CD14-positive monocyte (primary cell): Measurements from ENCODE around the gene IFFO2. TPM values are rescaled to one million over a fixed set of nuclear protein-coding genes. Genes with fewer than 3 reads are reported as not detected.

Source experiments
- DNase-seq, 3 donors: peaks; one replicate each; pipeline ENCODE4 v3.0.0-alpha.2; 2011 to 2022
- H2AFZ ChIP-seq: 2 replicates; pipeline ENCODE4 v1.6.0; 2012; ENCODE audit warnings: mild to moderate bottlenecking, low read depth, low read length, inconsistent platforms; ENCODE audit not compliant: insufficient read depth, poor library complexity, severe bottlenecking
- H3K27ac ChIP-seq, 2 donors: 1 replicate in 1 of 2; 2 replicates in 1 of 2; pipeline ENCODE4 v1.5.1; 2012 to 2013; ENCODE audit warnings: low read length in 2 of 2, control low read depth in 1 of 2, inconsistent platforms in 1 of 2, low read depth in 1 of 2, mild to moderate bottlenecking in 1 of 2
- H3K27me3 ChIP-seq, 2 donors: one replicate each; pipeline versions ENCODE4 v1.6.0 to v1.6.1; 2011 to 2013; ENCODE audit warnings: low read length in 2 of 2; ENCODE audit not compliant: control insufficient read depth in 2 of 2, insufficient read depth in 2 of 2
- H3K36me3 ChIP-seq, 2 donors: replicated peaks in 1 of 2; 1 replicate in 1 of 2; 2 replicates in 1 of 2; pipeline versions ENCODE4 v1.5.1 to v1.6.1; 2012 to 2013; ENCODE audit warnings: low read length in 2 of 2, control low read depth in 1 of 2, inconsistent platforms in 1 of 2, mild to moderate bottlenecking in 1 of 2; ENCODE audit not compliant: insufficient read depth in 2 of 2, control insufficient read depth in 1 of 2
- H3K4me1 ChIP-seq, 2 donors: 1 replicate in 1 of 2; 2 replicates in 1 of 2; pipeline versions ENCODE4 v1.5.1 to v1.6.1; 2012 to 2013; ENCODE audit warnings: low read length in 2 of 2, control low read depth in 1 of 2, inconsistent platforms in 1 of 2, mild to moderate bottlenecking in 1 of 2, moderate library complexity in 1 of 2; ENCODE audit not compliant: insufficient read depth in 2 of 2, control insufficient read depth in 1 of 2
- H3K4me2 ChIP-seq: replicated peaks from 2 replicates; pipeline ENCODE3; 2012; ENCODE audit warnings: low read length, moderate library complexity, mild to moderate bottlenecking; ENCODE audit not compliant: poor library complexity, severe bottlenecking; ENCODE audit errors: extremely low read depth
- H3K4me3 ChIP-seq, 3 experiments: fragments of 200-600 bp in 1 of 3; sonication (generic) in 1 of 3; replicated peaks in 1 of 3; 1 replicate in 2 of 3; 2 replicates in 1 of 3; pipeline ENCODE4 v1.5.1; 2011 to 2013; ENCODE audit warnings: low read length in 3 of 3, mild to moderate bottlenecking in 3 of 3, control low read depth in 2 of 3, low read depth in 2 of 3, inconsistent platforms in 1 of 3, moderate library complexity in 1 of 3
- H3K79me2 ChIP-seq: 2 replicates; pipeline ENCODE4 v1.6.0; 2012; ENCODE audit warnings: mild to moderate bottlenecking, control low read depth, inconsistent platforms, low read length, moderate library complexity; ENCODE audit not compliant: insufficient read depth
- H3K9ac ChIP-seq: 2 replicates; pipeline ENCODE4 v1.6.0; 2017; ENCODE audit warnings: low read length, mild to moderate bottlenecking; ENCODE audit not compliant: insufficient read depth, poor library complexity, severe bottlenecking
- H3K9me3 ChIP-seq, 2 donors: replicated peaks in 1 of 2; 1 replicate in 1 of 2; 2 replicates in 1 of 2; pipeline versions ENCODE4 v1.5.1 to v1.6.1; 2012 to 2013; ENCODE audit warnings: low read length in 2 of 2, control low read depth in 1 of 2; ENCODE audit not compliant: control insufficient read depth in 1 of 2, insufficient read depth in 1 of 2
- H4K20me1 ChIP-seq: 2 replicates; pipeline ENCODE4 v1.6.0; 2012; ENCODE audit warnings: mild to moderate bottlenecking, low read length, control low read depth, moderate library complexity; ENCODE audit not compliant: insufficient read depth
- H3K27ac Mint-ChIP-seq, 7 donors: one replicate each; pipeline ENCODE4 v1.8.0; 2020; ENCODE audit warnings: mild to moderate bottlenecking in 7 of 7, mixed read lengths in 7 of 7, moderate library complexity in 6 of 7, inconsistent platforms in 2 of 7
- H3K27me3 Mint-ChIP-seq, 3 donors: one replicate each; pipeline ENCODE4 v1.8.0; 2021 to 2022; ENCODE audit warnings: low read depth in 3 of 3, mild to moderate bottlenecking in 3 of 3, mixed read lengths in 3 of 3, moderate library complexity in 3 of 3, inconsistent platforms in 1 of 3
- H3K36me3 Mint-ChIP-seq, 2 donors: one replicate each; pipeline ENCODE4 v1.8.0; 2020; ENCODE audit warnings: mixed read lengths in 2 of 2, inconsistent platforms in 1 of 2, mild to moderate bottlenecking in 1 of 2
- H3K4me1 Mint-ChIP-seq: one replicate; pipeline ENCODE4 v1.8.0; 2020; ENCODE audit warnings: mild to moderate bottlenecking, mixed read lengths
- H3K4me3 Mint-ChIP-seq, 2 donors: one replicate each; pipeline ENCODE4 v1.8.0; 2020; ENCODE audit warnings: mild to moderate bottlenecking in 2 of 2, mixed read lengths in 2 of 2, moderate library complexity in 1 of 2
- H3K9me3 Mint-ChIP-seq, 7 donors: one replicate each; pipeline ENCODE4 v1.8.0; 2020 to 2022; ENCODE audit warnings: mixed read lengths in 7 of 7, mild to moderate bottlenecking in 6 of 7, moderate library complexity in 6 of 7, inconsistent platforms in 2 of 7
- CTCF ChIP-seq: fragments of 200-600 bp; IDR thresholded peaks from one replicate; pipeline ENCODE4 v1.8.0; 2022; ENCODE audit warnings: antibody characterized with exemption, mild to moderate bottlenecking
- WGBS: methylation state at CpG from one replicate; pipeline ENCODE4 v1.1.5; 2013; ENCODE audit warnings: missing lambda C conversion rate; ENCODE audit not compliant: insufficient coverage; 5-methylcytosine and 5-hydroxymethylcytosine counted together
- intact Hi-C, 2 donors: fragments of 100-400 bp; cut with micrococcal nuclease; formaldehyde crosslinking; loops; one replicate each; pipeline versions ENCODE4 v1.15.0 to v1.15.1; 2023
- polyA plus RNA-seq, 3 donors: library from polyadenylated mRNA; depleted of rRNA in 1 of 3; unstranded in 2 of 3; stranded (reverse) in 1 of 3; fragments of 300-500 nt in 2 of 3; fragments of >200 nt in 1 of 3; fragmentation: Illumina TruSeq in 2 of 3; gene quantifications; 1 replicate in 2 of 3; 2 replicates in 1 of 3; pipeline ENCODE4 v1.2.3, GENCODE V29; 2012 to 2021

IFFO2 gene
- polyA plus RNA-seq, 3 donors = 0.78 to 17.5 (median 0.94) TPM

- Histone ChIP-seq H3K27me3 (no peaks in the 10 kb centered on the region), H3K79me2 (peaks cover 21% of the 10 kb centered on the region), H3K36me3 (peaks cover 7 to 12% of the 10 kb centered on the region in 2 donors), H3K4me2 (no peak overlapping the region), H2AFZ (no peak overlapping the region), H3K27ac (no peak overlapping the region), H3K4me3 (no peak overlapping the region), H4K20me1 (no peaks in the 10 kb centered on the region), H3K9me3 (no peaks in the 10 kb centered on the region), H3K4me1 (peaks cover 25 to 40% of the 10 kb centered on the region in 2 donors), H3K9ac (no peak overlapping the region)
- intact Hi-C loops = loop anchor here in 1 of 2 donors (5.0 to 10.0 kb wide), 2 partner anchors 182 to 304 kb away; no protein-coding TSS in a partner anchor
- peaks cover 0 to 1% (median 0%) of the 10 kb centered on the region in 3 donors for H3K27me3 Mint-ChIP-seq
- H3K36me3 Mint-ChIP-seq = peaks cover 17 to 26% of the 10 kb centered on the region in 2 donors
- no peaks in the 10 kb centered on the region for H3K9me3 Mint-ChIP-seq
- peak overlapping the region in 1 of 7 donors; percentile 43 for H3K27ac Mint-ChIP-seq
- H3K4me1 Mint-ChIP-seq = peaks cover 43% of the 10 kb centered on the region
- TF ChIP-seq CTCF = no peak
- H3K4me3 Mint-ChIP-seq = no peak overlapping the region
- WGBS = 49% methylated on average over 5 of the region's 10 CpGs
- no peak for DNase-seq
These were observed 56.1 kb downstream of the IFFO2 start for GRCh38 chr1:18900303-18900841.

GRCh38 chr1:18899363-18900049, 57.0 kb downstream of the IFFO2 start:
- H3K4me1 ChIP-seq = peaks cover 25 to 40% of the 10 kb centered on the region in 2 donors
- intact Hi-C loops = loop anchor here in 1 of 2 donors (5.0 to 10.0 kb wide), 2 partner anchors 183 to 305 kb away; no protein-coding TSS in a partner anchor
- Mint-ChIP-seq H3K4me3 (no peak overlapping the region), H3K36me3 (peaks cover 23 to 34% of the 10 kb centered on the region in 2 donors), H3K9me3 (no peaks in the 10 kb centered on the region), H3K27me3 (peaks cover 0 to 1% (median 0%) of the 10 kb centered on the region in 3 donors), H3K27ac (peak overlapping the region in 2 of 7 donors; percentile 44 to 82), H3K4me1 (peaks cover 47% of the 10 kb centered on the region)
- H3K27ac ChIP-seq = peak overlapping the region in 1 of 2 donors; percentile 19
- no peak overlapping the region for H3K9ac ChIP-seq
- DNase-seq = no peak
- no peak for TF ChIP-seq CTCF
- no peaks in the 10 kb centered on the region for H3K9me3 ChIP-seq
- H3K4me2 ChIP-seq = no peak overlapping the region
- no peaks in the 10 kb centered on the region for H4K20me1 ChIP-seq
- H3K79me2 ChIP-seq = peaks cover 21% of the 10 kb centered on the region
- no peak overlapping the region for H3K4me3 ChIP-seq
- H3K27me3 ChIP-seq = no peaks in the 10 kb centered on the region
- H3K36me3 ChIP-seq = peaks cover 9 to 17% of the 10 kb centered on the region in 2 donors
- no peak overlapping the region for H2AFZ ChIP-seq
- WGBS = 92% methylated on average over 2 of the region's 4 CpGs
